SH-SY5Y (cell line): Measurements from ENCODE around the gene SLC27A5.

Source experiments
- GATA2 ChIP-seq: IDR thresholded peaks from 2 replicates; pipeline ENCODE4 v1.6.1; 2011; ENCODE audit warnings: mild to moderate bottlenecking, low read depth, low read length
- GATA3 ChIP-seq: IDR thresholded peaks from 2 replicates; pipeline ENCODE4 v1.6.1; 2011; ENCODE audit warnings: low read depth, mild to moderate bottlenecking, low read length, moderate library complexity

SLC27A5 gene

GRCh38 chr19:58451358-58452101 lies 60.3 kb downstream of the SLC27A5 start, which contains the start of gene ZNF324B:
Gene ZNF324B (plus strand): TSS chr19:58451622. CDS start chr19:58453702, 2,080 bp downstream.
- TF ChIP-seq GATA2 (no peak), GATA3 (no peak)

GRCh38 chr19:58450856-58451357 lies 60.9 kb downstream of the SLC27A5 start:
- TF ChIP-seq GATA3 (no peak), GATA2 (no peak)
